Activated CD4-positive, alpha-beta T cell treated with anti-CD3 and anti-CD28 coated beads, Interleukin-2, Interleukin-4, amounts not matched to agents 100 ng/mL and 50 ng/mL, durations not matched to agents 16 hours and 8 hours (primary cell): ENCODE measurements around the gene TMEM163.
A peak's percentile ranks its signal among the peaks of the same experiment; 100 is the strongest.

ENCODE experiments used
- DNase-seq: peaks from one replicate; pipeline ENCODE4 v3.0.0-alpha.2; 2020; ENCODE audit warnings: low spot score

The TMEM163 gene

DNA sequence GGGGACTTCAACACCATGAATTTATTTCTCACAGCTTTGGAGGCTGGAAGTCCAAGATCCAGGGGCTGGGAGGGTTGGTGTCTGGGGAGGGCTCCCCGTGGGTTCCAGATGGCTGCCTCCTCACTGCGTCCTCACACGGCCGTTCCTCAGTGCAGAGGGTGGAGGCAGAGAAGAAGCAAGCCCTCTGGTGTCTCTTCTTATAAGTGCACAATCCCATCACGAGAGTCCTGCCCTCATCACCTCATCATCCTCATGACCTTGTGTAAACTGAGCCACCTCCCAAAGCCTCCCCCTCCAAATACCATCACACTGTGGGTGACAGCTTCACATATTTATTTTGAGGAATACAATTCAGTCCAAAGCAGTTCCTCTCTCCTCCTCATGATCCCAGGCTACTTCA lies 26.3 kb downstream of the TMEM163 start:
- DNase-seq: no peak

DNA sequence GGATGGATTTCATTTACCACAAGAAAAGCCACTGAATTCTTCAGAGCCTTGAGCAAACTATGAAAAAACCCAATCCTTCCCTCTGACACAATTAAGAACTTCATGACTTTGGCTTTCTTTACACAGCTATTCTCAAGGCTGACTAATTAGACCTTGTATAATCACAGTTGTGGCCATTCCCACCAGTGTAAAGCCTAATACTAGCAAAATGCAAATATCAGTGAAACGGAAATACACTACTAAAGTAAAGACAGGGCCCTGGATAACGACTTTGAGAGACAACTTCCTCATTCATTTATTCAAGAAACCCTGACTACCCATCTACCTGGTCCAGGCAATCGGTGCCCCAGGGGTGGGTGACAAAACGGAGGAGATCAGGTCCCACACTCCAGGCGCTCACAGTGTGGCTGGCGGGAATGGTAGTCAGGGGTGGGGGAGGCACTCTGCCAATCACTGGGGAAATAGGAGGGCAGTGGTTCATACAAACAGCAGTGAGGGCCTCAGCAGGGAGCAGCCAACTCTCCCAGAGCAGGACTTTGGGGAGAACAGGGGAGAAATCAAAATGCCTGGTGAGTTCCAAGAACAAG lies 28.1 kb downstream of the TMEM163 start:
- DNase-seq: no peak

- DNase-seq: no peak
Measured at GRCh38 chr2:134689315-134689714, 29.5 kb downstream of the TMEM163 start.

GRCh38 chr2:134685967-134686366 lies 32.8 kb downstream of the TMEM163 start:
- no peak for DNase-seq

GRCh38 chr2:134683561-134684112 lies 35.2 kb downstream of the TMEM163 start:
- DNase-seq: peak; percentile 84

GRCh38 chr2:134682726-134683125 lies 36.1 kb downstream of the TMEM163 start:
- DNase-seq: no peak

DNA sequence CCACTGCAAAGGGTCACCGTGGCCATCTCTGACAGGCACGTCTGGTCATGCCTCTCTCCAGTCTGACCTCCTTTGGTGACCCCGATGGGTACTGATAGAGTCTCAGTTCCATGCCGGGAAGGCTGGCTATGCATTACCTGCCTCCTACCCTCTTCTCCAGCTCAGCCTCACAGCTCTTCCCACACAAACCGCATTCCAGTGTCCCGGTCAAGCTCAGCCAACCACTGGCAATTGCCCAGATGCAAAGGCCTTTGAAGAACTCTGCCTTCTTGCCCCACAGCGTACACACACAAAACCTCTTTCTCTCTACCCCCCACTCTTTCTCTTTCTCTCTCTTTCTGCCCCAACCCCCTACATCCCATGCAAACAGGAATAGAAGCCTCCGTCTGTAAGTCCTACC lies 37.6 kb downstream of the TMEM163 start:
- no peak for DNase-seq

DNA sequence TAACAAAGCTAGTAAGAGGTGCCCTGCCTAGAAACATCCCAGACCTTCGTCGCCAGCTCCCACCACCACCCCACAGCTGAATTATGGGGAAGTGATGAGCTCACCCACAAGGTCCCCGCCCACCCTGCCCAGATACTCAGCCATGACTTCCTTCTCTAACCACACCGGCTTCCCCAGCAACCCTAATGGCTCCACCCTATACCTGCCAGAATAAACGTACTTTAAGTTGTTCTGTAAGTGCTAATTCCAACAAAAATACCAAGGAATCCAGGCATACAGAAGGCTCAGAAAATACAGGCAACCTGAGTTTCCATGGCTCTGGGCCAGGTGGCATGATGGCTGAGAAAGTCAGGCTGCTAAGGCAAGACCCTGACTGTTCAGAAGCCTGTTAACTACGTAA lies 39.1 kb downstream of the TMEM163 start:
- DNase-seq: no peak

DNA sequence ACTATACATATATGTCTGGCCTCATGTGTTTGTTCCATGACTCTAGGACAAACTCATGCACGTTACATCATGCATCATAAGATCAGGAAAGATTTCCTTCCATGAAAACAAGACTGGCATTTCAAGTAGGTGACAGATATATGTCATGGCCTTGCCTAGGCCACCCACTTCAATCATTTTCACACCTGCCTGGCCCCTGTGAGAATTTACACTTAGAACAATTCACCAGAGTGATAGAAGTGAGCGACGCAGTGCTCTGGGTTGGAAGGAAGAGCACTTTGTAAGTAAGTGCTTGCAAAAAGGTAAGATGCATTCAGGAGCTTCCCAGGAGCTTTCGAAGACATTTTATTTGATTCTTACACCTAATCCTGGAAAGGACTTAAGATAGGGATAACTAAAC lies 39.5 kb downstream of the TMEM163 start:
- no peak for DNase-seq

DNA sequence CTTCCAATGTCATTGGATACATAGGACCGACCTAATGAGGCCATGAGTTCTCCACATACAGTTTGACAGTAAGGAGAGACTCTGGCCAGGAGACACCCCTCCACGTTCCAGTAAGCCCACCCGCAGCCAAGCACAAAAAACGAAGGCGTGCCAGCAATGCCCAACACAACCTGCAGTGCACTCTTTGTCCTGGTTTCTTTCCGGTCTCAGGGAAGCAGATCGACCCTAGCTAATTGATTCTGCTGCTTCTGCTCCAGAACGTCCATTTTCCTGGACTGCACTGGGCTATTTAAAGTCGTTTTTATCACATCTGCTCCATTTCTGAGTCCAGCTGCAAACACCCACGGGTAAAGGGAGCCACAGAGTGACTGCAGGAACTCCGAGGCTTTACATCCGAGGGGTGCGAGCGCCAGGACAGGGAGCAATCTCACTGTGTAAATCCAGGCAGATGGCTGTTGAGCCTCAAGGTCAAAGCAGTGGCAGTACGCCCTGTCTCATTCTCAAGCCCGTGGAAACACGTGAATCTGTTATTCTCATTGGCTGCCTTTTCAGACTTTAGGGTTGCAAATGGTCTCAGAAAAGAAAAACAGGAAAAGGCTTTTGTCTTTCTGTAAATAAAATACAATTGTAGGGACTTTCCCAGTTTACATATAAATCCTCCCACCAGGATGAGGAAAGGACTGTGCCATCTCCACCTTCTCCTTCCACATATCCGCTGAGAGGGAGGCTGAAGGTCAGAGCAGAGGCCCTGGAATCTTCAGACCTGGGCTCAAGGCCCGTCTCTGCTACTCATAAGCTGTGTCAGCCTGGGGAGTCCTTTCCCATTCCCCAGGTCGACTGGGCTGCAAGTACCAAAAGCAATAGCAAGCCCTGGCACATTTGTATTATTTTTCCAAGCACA lies 40.7 kb downstream of the TMEM163 start:
- DNase-seq: no peak

- no peak for DNase-seq
Measured at GRCh38 chr2:134676960-134677359, 41.8 kb downstream of the TMEM163 start.

GRCh38 chr2:134675314-134675713 lies 43.5 kb downstream of the TMEM163 start:
- no peak for DNase-seq

DNA sequence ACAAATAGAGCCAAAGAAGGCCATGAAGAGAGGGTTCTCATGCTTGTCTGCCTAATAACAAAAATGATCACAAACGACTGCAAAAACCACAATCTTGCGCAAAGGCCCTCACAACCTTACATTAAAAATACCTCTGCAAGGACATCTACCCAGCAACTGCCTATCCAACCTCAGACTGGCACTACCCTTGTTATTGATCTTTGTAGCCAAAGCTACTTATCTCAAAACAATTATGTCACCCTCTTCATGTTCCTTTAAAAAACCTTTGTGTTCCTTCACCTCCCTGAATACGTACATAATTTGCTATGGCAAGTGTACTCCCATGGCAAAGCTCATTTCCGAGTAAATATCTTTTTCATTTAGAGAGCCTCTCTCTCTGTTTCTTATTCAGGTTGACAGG lies 44.1 kb downstream of the TMEM163 start:
- no peak for DNase-seq

GRCh38 chr2:134671513-134671912 lies 47.3 kb downstream of the TMEM163 start:
- no peak for DNase-seq

DNA sequence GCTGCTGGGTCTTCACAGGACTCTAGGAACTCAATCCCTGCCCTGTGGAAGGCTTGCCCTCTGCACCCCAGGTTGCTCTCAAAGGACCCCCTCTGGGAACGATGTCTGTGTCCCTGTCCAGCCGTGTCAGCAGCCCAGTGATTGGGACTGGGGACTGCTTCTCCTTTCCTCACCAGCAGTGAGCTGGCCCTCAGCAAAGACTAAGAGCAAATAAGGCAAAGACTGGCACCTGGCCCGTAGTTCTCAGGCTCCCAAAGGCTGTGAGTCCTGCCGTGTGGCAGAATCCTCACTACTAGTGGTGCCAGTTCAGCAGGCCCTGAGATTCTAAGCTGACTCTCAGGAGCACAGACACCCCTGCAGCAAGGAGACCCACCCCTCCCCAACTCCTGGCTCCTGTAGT lies 47.8 kb downstream of the TMEM163 start:
- DNase-seq: no peak

DNA sequence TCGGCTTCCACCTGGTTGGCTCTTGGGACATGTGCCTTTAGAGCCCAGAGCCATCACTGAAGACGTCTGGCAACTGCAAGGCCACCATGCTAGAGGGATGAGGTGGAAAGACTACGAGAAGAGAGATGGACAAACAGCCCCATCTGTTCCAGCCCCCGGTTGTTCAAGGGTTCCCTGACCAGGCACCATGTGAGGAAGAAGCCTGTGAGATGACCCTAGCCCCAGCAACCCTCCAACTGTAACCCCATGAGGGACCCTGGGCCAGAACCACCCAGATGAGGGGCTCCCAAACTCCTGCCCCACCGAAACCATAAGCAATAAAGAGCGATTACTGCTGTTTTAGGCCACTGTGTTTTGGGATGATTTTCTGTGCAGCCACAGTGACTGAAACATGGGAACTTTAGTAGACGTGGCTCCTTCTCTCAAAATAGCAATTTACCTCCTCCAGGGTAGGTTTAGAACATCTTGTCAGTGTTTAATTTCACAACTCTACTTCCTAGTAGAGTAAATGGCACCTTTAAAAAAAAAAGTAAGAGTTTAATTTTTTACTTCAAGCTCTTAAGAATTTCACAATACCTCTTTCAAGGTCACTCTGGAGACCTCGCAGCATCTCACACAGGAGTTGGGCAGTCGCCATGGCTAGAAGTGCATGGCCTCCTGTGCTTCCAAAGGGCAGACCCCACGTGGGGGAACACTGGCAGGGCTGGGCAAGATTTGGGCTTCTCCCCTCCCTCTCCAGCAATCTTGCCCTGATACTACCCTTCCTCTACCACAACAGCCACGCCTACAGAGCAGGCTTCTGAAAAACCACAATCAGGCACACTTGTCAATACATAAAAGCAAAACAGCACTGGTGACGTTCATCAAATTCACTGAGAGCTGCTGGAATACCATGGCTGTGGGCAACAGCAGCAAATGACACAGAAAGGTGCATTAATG lies 48.8 kb downstream of the TMEM163 start:
- DNase-seq: peak; percentile 27

GRCh38 chr2:134668821-134669220 lies 50.0 kb downstream of the TMEM163 start:
- DNase-seq: peak; percentile 65

- no peak for DNase-seq
Measured at GRCh38 chr2:134667541-134667940, 51.3 kb downstream of the TMEM163 start.

DNA sequence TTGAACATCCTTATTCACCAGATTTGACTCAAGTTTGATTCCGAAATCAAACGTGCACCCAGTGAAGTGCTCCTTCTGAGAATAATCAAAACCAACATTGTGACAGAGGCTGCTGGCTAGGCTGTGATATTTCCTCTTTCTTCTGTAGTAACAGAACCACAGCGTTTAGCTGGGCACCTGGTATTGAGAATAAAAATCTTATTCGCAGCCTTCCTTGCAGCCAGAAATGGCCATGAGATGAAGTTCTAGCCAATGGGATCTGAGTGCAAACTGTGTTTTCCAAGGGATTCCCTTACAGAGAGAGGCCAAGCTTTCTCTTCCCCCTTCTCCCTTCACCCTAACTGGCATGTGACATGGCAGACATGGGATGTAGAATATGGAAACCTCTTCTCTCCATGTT lies 51.7 kb downstream of the TMEM163 start:
- no peak for DNase-seq

DNA sequence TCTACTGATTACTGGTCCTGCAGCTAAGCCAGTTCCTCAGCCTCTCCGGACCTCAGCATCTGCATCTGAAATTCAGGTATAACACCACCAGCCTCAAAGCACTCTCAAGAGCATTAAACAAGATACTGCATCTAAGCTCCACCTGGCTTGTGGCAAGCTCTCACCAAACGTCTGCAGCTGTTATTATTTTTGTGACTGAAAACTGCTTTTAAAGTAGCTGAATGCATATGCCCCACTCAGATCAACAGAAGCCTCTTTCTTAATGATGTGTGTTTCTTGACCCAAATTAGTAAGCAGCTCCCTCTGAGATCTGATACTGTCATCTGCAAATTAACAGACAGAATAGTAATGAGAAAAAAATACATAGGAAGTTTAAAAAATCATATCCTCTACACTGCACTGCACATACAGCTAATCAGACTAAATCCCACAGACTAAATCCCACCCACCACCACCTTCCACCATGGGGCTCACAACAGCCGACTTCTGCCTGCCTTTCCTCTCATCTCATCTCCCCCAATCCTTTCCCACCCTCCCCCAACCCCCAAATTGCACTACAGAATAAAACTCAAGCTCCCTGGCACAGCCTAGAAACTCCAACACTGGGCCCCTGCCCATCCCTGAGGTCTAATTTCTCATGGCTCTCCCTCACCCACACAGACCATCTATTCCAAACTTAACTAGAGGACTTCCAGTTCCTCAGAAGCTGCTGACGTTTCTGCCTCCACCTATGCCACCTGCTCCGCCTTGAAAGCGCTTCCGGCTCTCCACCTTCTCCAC lies 52.9 kb downstream of the TMEM163 start:
- no peak for DNase-seq
